GM19438 (cell line): Measurements from ENCODE around the gene ZBTB24.
A peak's percentile ranks its signal among the peaks of the same experiment; 100 is the strongest.

Experiments
- ATAC-seq: cut with Tn5 transposase; IDR thresholded peaks from one replicate; pipeline ENCODE4 v1.9.1; 2021; ENCODE audit warnings: low read depth; ENCODE audit not compliant: unreplicated experiment

Gene ZBTB24

GRCh38 chr6:109453594-109454495 lies 29.2 kb downstream of the ZBTB24 start:
- no peak for ATAC-seq

- no peak for ATAC-seq
Observed at GRCh38 chr6:109453156-109453555, 29.9 kb downstream of the ZBTB24 start.

GRCh38 chr6:109452181-109452580 lies 30.8 kb downstream of the ZBTB24 start:
- no peak for ATAC-seq

- no peak for ATAC-seq
Observed at GRCh38 chr6:109451376-109451775, 31.6 kb downstream of the ZBTB24 start.

- no peak for ATAC-seq
Observed at GRCh38 chr6:109450801-109451200, 32.2 kb downstream of the ZBTB24 start.

- no peak for ATAC-seq
Observed at GRCh38 chr6:109449795-109450673, 33.0 kb downstream of the ZBTB24 start.

- ATAC-seq = no peak
Observed at GRCh38 chr6:109449064-109449794, 33.8 kb downstream of the ZBTB24 start.

- ATAC-seq = no peak
Observed at GRCh38 chr6:109448615-109449014, 34.4 kb downstream of the ZBTB24 start.

GRCh38 chr6:109447878-109448555 lies 35.0 kb downstream of the ZBTB24 start:
- ATAC-seq = no peak

- ATAC-seq = no peak
Observed at GRCh38 chr6:109447087-109447486, 35.9 kb downstream of the ZBTB24 start.

- no peak for ATAC-seq
Observed at GRCh38 chr6:109446541-109446940, 36.5 kb downstream of the ZBTB24 start.

GRCh38 chr6:109446072-109446471 lies 36.9 kb downstream of the ZBTB24 start:
- ATAC-seq = no peak

- no peak for ATAC-seq
Observed at GRCh38 chr6:109445382-109445781, 37.6 kb downstream of the ZBTB24 start.

GRCh38 chr6:109443425-109443950 lies 39.5 kb downstream of the ZBTB24 start:
- no peak for ATAC-seq

GRCh38 chr6:109442393-109442924 lies 40.6 kb downstream of the ZBTB24 start:
- ATAC-seq = no peak

GRCh38 chr6:109441069-109441816 lies 41.8 kb downstream of the ZBTB24 start:
- peak; percentile 35 for ATAC-seq

GRCh38 chr6:109440331-109441068 lies 42.5 kb downstream of the ZBTB24 start, which contains the start of the genes PPIL6 and SMPD2:
Gene PPIL6, minus strand, starts transcription at chr6:109440628. Its CDS starts 38 bp downstream, at chr6:109440590.
Gene SMPD2, plus strand, starts transcription at chr6:109440724. Its CDS starts 398 bp downstream, at chr6:109441122.
- peak; percentile 83 for ATAC-seq

- ATAC-seq = no peak
Observed at GRCh38 chr6:109436041-109436440, 47.0 kb downstream of the ZBTB24 start.
